GM12878 (cell line): ENCODE measurements around the gene PRKCZ. TPM values are rescaled to one million over a fixed set of nuclear protein-coding genes. Genes with fewer than 3 reads are reported as not detected.

Experiments
- ATAC-seq: fragments of 200-7000 bp; cut with Tn5 transposase; 3 replicates; pipeline ENCODE4 v1.9.1; 2020; ENCODE audit warnings: mild to moderate bottlenecking, moderate library complexity
- BruUV-seq: library from RNA; stranded (reverse); fragments of 400-500 nt; replicated peaks from 2 replicates; lab custom pipeline; 2021; lab: Mats Ljungman, UMichigan
- CTCF ChIA-PET: fragments of 300-600 bp; sonication (Branson Sonifier 250); formaldehyde crosslinking; extraction: SDS; loops from one replicate; lab custom pipeline; 2021; ENCODE audit warnings: inconsistent platforms; lab: Yijun Ruan, JAX
- POLR2A ChIA-PET: fragments of 350-600 bp; formaldehyde crosslinking; extraction: SDS; loops from one replicate; lab custom pipeline; 2021; ENCODE audit warnings: inconsistent platforms; lab: Charles Lee
- RAD21 ChIA-PET: fragments of 300-600 bp; sonication (Branson Sonifier 250); formaldehyde crosslinking; loops from one replicate; lab custom pipeline; 2023; ENCODE audit warnings: antibody characterized with exemption; ENCODE audit not compliant: unreplicated experiment; lab: Charles Lee
- SMC1A ChIA-PET: fragments of 300-600 bp; sonication (Branson Sonifier 250); formaldehyde crosslinking; loops from one replicate; lab custom pipeline; 2023; ENCODE audit not compliant: unreplicated experiment, uncharacterized antibody; lab: Charles Lee
- DNase-seq: peaks from one replicate; pipeline ENCODE4 v3.0.0-alpha.2; 2011; ENCODE audit warnings: low read depth, low spot score
- FAIRE-seq: peaks from 3 replicates; lab custom pipeline; 2011; peaks lifted over from hg19 to GRCh38; lab: Jason Lieb, UNC
- H2AFZ ChIP-seq: 2 replicates; pipeline ENCODE4 v1.6.0; 2011; ENCODE audit warnings: low read depth, low read length, control low read depth; ENCODE audit not compliant: control insufficient read depth
- H3K27ac ChIP-seq: 2 replicates; pipeline ENCODE4 v1.5.1; 2011; ENCODE audit warnings: control low read depth; ENCODE audit not compliant: control insufficient read depth, insufficient read depth
- H3K27me3 ChIP-seq, 2 experiments: replicated peaks in 1 of 2; 2 replicates each; pipeline versions ENCODE4 v1.6.0 to v1.6.1; 2011; ENCODE audit warnings: low read length in 1 of 2; ENCODE audit not compliant: control insufficient read depth in 2 of 2, insufficient read depth in 2 of 2
- H3K36me3 ChIP-seq, 2 experiments: 2 replicates each; pipeline ENCODE4 v1.5.1; 2011; ENCODE audit warnings: low read length in 1 of 2; ENCODE audit not compliant: control insufficient read depth in 2 of 2, insufficient read depth in 2 of 2
- H3K4me1 ChIP-seq: 2 replicates; pipeline ENCODE4 v1.6.1; 2011; ENCODE audit warnings: mild to moderate bottlenecking, low read length, moderate library complexity, mixed read lengths; ENCODE audit not compliant: control insufficient read depth, insufficient read depth
- H3K4me2 ChIP-seq: 2 replicates; pipeline ENCODE4 v1.6.0; 2011; ENCODE audit warnings: control low read depth; ENCODE audit not compliant: control insufficient read depth, insufficient read depth
- H3K4me3 ChIP-seq: fragments of 200-600 bp; sonication (generic); 2 replicates; pipeline ENCODE4 v1.5.1; 2016
- H3K79me2 ChIP-seq: 2 replicates; pipeline ENCODE4 v1.6.0; 2011; ENCODE audit warnings: low read length; ENCODE audit not compliant: control insufficient read depth, insufficient read depth
- H3K9ac ChIP-seq: 2 replicates; pipeline ENCODE4 v1.8.0; 2011; ENCODE audit warnings: low read length, control low read depth, mixed read lengths; ENCODE audit not compliant: control insufficient read depth, insufficient read depth
- H3K9me3 ChIP-seq: replicated peaks from 3 replicates; pipeline ENCODE4 v1.5.1; 2011; ENCODE audit warnings: mild to moderate bottlenecking, low read length; ENCODE audit not compliant: control insufficient read depth, insufficient read depth
- H4K20me1 ChIP-seq: 2 replicates; pipeline ENCODE4 v1.6.0; 2011; ENCODE audit not compliant: control insufficient read depth, insufficient read depth
- BMI1 ChIP-seq: fragments of 450-650 bp; IDR thresholded peaks from 2 replicates; pipeline ENCODE4 v1.6.1; 2016; ENCODE audit warnings: mild to moderate bottlenecking, moderate library complexity, borderline replicate concordance
- CHD4 ChIP-seq: fragments of 200-600 bp; sonication (generic); IDR thresholded peaks from 2 replicates; pipeline ENCODE4 v1.6.1; 2016; ENCODE audit warnings: mild to moderate bottlenecking
- GABPA ChIP-seq: IDR thresholded peaks from 2 replicates; pipeline ENCODE4 v1.6.1; 2014; ENCODE audit warnings: antibody characterized with exemption, low read depth, mild to moderate bottlenecking, inconsistent platforms
- IKZF2 ChIP-seq, 2 experiments: fragments of 450-650 bp; IDR thresholded peaks; 2 replicates each; pipeline ENCODE4 v1.6.1; 2017; ENCODE audit warnings: mild to moderate bottlenecking in 2 of 2, moderate library complexity in 2 of 2
- NBN ChIP-seq: fragments of 450-650 bp; IDR thresholded peaks from 2 replicates; pipeline ENCODE4 v1.6.1; 2016
- NR2C2 ChIP-seq: IDR thresholded peaks from 2 replicates; pipeline ENCODE4 v1.6.1; 2011; ENCODE audit warnings: borderline replicate concordance, low read depth; ENCODE audit not compliant: control insufficient read depth, insufficient read length
- SUPT20H ChIP-seq: IDR thresholded peaks from 2 replicates; pipeline ENCODE4 v1.6.1; 2011; ENCODE audit warnings: low read depth, mild to moderate bottlenecking, low read length, moderate library complexity, borderline replicate concordance; ENCODE audit not compliant: control insufficient read depth
- USF1 ChIP-seq: IDR thresholded peaks from 2 replicates; pipeline ENCODE4 v1.6.1; 2011; ENCODE audit warnings: borderline replicate concordance, low read depth, mild to moderate bottlenecking, moderate library complexity, mixed read lengths, low read length; ENCODE audit not compliant: insufficient read depth; ENCODE audit errors: extremely low read length
- WRNIP1 ChIP-seq: IDR thresholded peaks from 2 replicates; pipeline ENCODE4 v1.6.1; 2011; ENCODE audit warnings: low read depth, low read length, improper control_type of control experiment, borderline replicate concordance
- WGBS: methylation state at CpG from one replicate; pipeline ENCODE4 v1.1.6; 2016; ENCODE audit warnings: low lambda C conversion rate; ENCODE audit not compliant: insufficient replicate concordance, insufficient coverage; ENCODE audit errors: missing lambda C conversion rate; 5-methylcytosine and 5-hydroxymethylcytosine counted together
- in situ Hi-C: fragments of 300-500 bp; cut with MboI; formaldehyde crosslinking; loops from 9 replicates; pipeline ENCODE4 v1.14.3; 2018; ENCODE audit warnings: mixed read lengths
- intact Hi-C: fragments of 100-400 bp; cut with micrococcal nuclease; formaldehyde crosslinking; loops from one replicate; pipeline ENCODE4 v1.14.2; 2022; ENCODE audit not compliant: unreplicated experiment
- polyA plus RNA-seq, 11 experiments: library from polyadenylated mRNA; depleted of rRNA in 4 of 11; unstranded in 6 of 11; stranded (reverse) in 5 of 11; fragments of >200 nt; fragmentation: Nextera tagmentation in 4 of 11; fragmentation: Illumina TruSeq in 1 of 11; extraction: Ambion mirVana in 4 of 11; extraction: Trizol in 1 of 11; gene quantifications; 1 replicate in 1 of 11; 2 replicates in 10 of 11; pipeline versions ENCODE4 v1.2.1 to v1.2.3, GENCODE V29; 2011 to 2016; ENCODE audit warnings: inconsistent platforms in 2 of 11, missing spikeins in 2 of 11, low read depth in 1 of 11
- total RNA-seq, 4 experiments: library from RNA; depleted of rRNA in 3 of 4; stranded (reverse); fragments of >200 nt in 3 of 4; fragmentation: Illumina TruSeq in 1 of 4; extraction: Trizol in 1 of 4; gene quantifications; 2 replicates each; pipeline versions ENCODE4 v1.2.1 to v1.2.3, GENCODE V29; 2013 to 2021
- TF ChIP-seq, protein P1 (sequence below): fragments of 450-650 bp; conservative IDR thresholded peaks from 2 replicates; pipeline ENCODE4 v1.6.1; 2017; ENCODE audit warnings: mild to moderate bottlenecking, moderate library complexity
- TF ChIP-seq, protein P2 (sequence below): fragments of 450-650 bp; IDR thresholded peaks from 2 replicates; pipeline ENCODE4 v1.6.1; 2016; ENCODE audit warnings: mild to moderate bottlenecking

Gene PRKCZ
- total and polyA plus RNA-seq, 10 of the 15 experiments (the other 5 are each of a cell fraction or from before 2014, with no cell fraction given) = 0.05 to 1.9 (median 0.64) TPM; not detected in 1

GRCh38 chr1:2079396-2080085 is 29.3 kb downstream of the PRKCZ start:
- CTCF ChIA-PET = no interaction called here
- H3K36me3 ChIP-seq = no peaks in the 10 kb centered on the region
- H4K20me1 ChIP-seq = no peaks in the 10 kb centered on the region
- no peak overlapping the region for H2AFZ ChIP-seq
- H3K4me1 ChIP-seq = no peaks in the 10 kb centered on the region
- SMC1A ChIA-PET = no interaction called here
- TF ChIP-seq USF1 (peak; percentile 8), SUPT20H (no peak)
- FAIRE-seq = no peak
- WGBS = 90% methylated on average over 26 of the region's 28 CpGs
- no peaks in the 10 kb centered on the region for H3K79me2 ChIP-seq
- H3K4me2 ChIP-seq = no peak overlapping the region
- peaks cover 4% of the 10 kb centered on the region; the same call in 1 of the 3 replicates for H3K9me3 ChIP-seq
- in situ Hi-C loops = no loop called here
- RAD21 ChIA-PET = no interaction called here
- H3K27me3 ChIP-seq = no peaks in the 10 kb centered on the region
- no peak overlapping the region for H3K27ac ChIP-seq
- DNase-seq = no peak
- BruUV-seq = no TSS peak
- POLR2A ChIA-PET = no interaction called here
- intact Hi-C loops = no loop called here
- no peak overlapping the region for H3K9ac ChIP-seq
- H3K4me3 ChIP-seq = no peak overlapping the region
- no peak for ATAC-seq

DNA sequence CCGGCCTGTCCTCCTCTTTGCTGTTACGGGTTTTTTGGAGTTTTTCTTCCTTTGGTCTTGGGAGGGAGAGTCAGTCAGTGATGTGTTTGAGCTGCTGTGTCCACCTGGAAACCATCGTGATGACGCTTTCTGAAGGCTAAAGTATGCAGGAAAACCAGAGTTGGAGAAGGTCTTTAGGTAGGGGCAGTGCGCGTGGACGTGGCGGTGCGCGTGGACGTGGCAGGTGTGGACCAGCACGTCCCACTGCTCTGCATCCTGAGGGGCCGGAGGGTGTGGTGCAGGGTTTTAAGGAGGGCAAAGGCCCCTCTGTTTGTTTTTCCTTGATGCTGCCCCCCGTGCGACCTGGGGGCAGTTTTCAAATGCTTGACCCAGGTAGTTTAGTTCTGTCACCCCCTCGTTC is 29.9 kb downstream of the PRKCZ start:
- ChIA-PET SMC1A (no interaction called here), RAD21 (no interaction called here), POLR2A (no interaction called here), CTCF (no interaction called here)
- DNase-seq (no peak), ATAC-seq (no peak), FAIRE-seq (no peak)
- H4K20me1 ChIP-seq = no peaks in the 10 kb centered on the region
- no peaks in the 10 kb centered on the region for H3K27me3 ChIP-seq
- intact Hi-C loops (no loop called here), in situ Hi-C loops (no loop called here)
- no peaks in the 10 kb centered on the region for H3K79me2 ChIP-seq
- BruUV-seq = no TSS peak
- H3K9me3 ChIP-seq = peaks cover 4% of the 10 kb centered on the region; the same call in 1 of the 3 replicates
- no peak overlapping the region for H3K4me3 ChIP-seq
- H3K4me1 ChIP-seq = no peaks in the 10 kb centered on the region
- H3K36me3 ChIP-seq = no peaks in the 10 kb centered on the region
- H3K27ac ChIP-seq = no peak overlapping the region
- no peak overlapping the region for H3K4me2 ChIP-seq
- no peak overlapping the region for H3K9ac ChIP-seq
- 88% methylated on average over 16 of the region's 16 CpGs for WGBS
- H2AFZ ChIP-seq = no peak overlapping the region
- TF ChIP-seq BMI1 (no peak), IKZF2 (IDR thresholded peaks at IDR 0.05) (no peak), WRNIP1 (no peak), GABPA (no peak), NBN (no peak), NR2C2 (no peak), CHD4 (no peak)
- TF ChIP-seq, protein P1, sequence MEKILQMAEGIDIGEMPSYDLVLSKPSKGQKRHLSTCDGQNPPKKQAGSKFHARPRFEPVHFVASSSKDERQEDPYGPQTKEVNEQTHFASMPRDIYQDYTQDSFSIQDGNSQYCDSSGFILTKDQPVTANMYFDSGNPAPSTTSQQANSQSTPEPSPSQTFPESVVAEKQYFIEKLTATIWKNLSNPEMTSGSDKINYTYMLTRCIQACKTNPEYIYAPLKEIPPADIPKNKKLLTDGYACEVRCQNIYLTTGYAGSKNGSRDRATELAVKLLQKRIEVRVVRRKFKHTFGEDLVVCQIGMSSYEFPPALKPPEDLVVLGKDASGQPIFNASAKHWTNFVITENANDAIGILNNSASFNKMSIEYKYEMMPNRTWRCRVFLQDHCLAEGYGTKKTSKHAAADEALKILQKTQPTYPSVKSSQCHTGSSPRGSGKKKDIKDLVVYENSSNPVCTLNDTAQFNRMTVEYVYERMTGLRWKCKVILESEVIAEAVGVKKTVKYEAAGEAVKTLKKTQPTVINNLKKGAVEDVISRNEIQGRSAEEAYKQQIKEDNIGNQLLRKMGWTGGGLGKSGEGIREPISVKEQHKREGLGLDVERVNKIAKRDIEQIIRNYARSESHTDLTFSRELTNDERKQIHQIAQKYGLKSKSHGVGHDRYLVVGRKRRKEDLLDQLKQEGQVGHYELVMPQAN = no peak
- TF ChIP-seq, protein P2, sequence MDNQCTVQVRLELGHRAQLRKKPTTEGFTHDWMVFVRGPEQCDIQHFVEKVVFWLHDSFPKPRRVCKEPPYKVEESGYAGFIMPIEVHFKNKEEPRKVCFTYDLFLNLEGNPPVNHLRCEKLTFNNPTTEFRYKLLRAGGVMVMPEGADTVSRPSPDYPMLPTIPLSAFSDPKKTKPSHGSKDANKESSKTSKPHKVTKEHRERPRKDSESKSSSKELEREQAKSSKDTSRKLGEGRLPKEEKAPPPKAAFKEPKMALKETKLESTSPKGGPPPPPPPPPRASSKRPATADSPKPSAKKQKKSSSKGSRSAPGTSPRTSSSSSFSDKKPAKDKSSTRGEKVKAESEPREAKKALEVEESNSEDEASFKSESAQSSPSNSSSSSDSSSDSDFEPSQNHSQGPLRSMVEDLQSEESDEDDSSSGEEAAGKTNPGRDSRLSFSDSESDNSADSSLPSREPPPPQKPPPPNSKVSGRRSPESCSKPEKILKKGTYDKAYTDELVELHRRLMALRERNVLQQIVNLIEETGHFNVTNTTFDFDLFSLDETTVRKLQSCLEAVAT = no peak
